ENCODE data around the gene CAMTA2. TPM values are rescaled to one million over a fixed set of nuclear protein-coding genes. Genes with fewer than 3 reads are reported as not detected.

The CAMTA2 gene
- total RNA-seq, 6 experiments from 2014 or later: 48.9 to 60.8 (median 54.1) TPM

- Mint-ChIP-seq H3K27me3 (ENCODE audit: insufficient read depth) (peaks cover 12% of the 10 kb centered on the region), H3K9me3 (no peaks in the 10 kb centered on the region), H3K27ac (peak overlapping the region; percentile 90), H3K4me3 (peak overlapping the region; percentile 80), H3K4me1 (ENCODE audit: low read depth) (peaks cover 56% of the 10 kb centered on the region), H3K36me3 (ENCODE audit: low read depth) (peaks cover 25% of the 10 kb centered on the region)
- TF ChIP-seq CTCF (IDR thresholded peaks at IDR 0.05): no peak
- DNase-seq: no peak
Measured at GRCh38 chr17:4950075-4950745, 37.3 kb downstream of the CAMTA2 start.

- Mint-ChIP-seq H3K27ac (peak overlapping the region; percentile 84), H3K4me1 (ENCODE audit: low read depth) (peaks cover 63% of the 10 kb centered on the region), H3K27me3 (ENCODE audit: insufficient read depth) (peaks cover 11% of the 10 kb centered on the region), H3K9me3 (no peaks in the 10 kb centered on the region), H3K36me3 (ENCODE audit: low read depth) (peaks cover 32% of the 10 kb centered on the region), H3K4me3 (peak overlapping the region; percentile 81)
- DNase-seq: peak; percentile 54
- no peak for TF ChIP-seq CTCF (IDR thresholded peaks at IDR 0.05)
Measured at GRCh38 chr17:4949321-4950074, 38.0 kb downstream of the CAMTA2 start.

- Mint-ChIP-seq H3K9me3 (no peaks in the 10 kb centered on the region), H3K4me1 (ENCODE audit: low read depth) (peaks cover 64% of the 10 kb centered on the region), H3K27ac (peak overlapping the region; percentile 84), H3K4me3 (peak overlapping the region; percentile 91), H3K36me3 (ENCODE audit: low read depth) (peaks cover 38% of the 10 kb centered on the region), H3K27me3 (ENCODE audit: insufficient read depth) (peaks cover 11% of the 10 kb centered on the region)
- peak; percentile 80 for DNase-seq
- no peak for TF ChIP-seq CTCF (IDR thresholded peaks at IDR 0.05)
Measured at GRCh38 chr17:4948931-4949320, 38.5 kb downstream of the CAMTA2 start.

GRCh38 chr17:4948166-4948930 is 39.1 kb downstream of the CAMTA2 start, which contains the start of gene PFN1:
Gene PFN1, minus strand, starts transcription at chr17:4948530. Its CDS starts 136 bp downstream, at chr17:4948394.
- Mint-ChIP-seq H3K9me3 (no peaks in the 10 kb centered on the region), H3K27ac (peak within 1 kb of the TSS; percentile 93), H3K4me1 (ENCODE audit: low read depth) (peaks cover 63% of the 10 kb centered on the region), H3K27me3 (ENCODE audit: insufficient read depth) (peaks cover 11% of the 10 kb centered on the region), H3K4me3 (peak within 1 kb of the TSS; percentile 91), H3K36me3 (ENCODE audit: low read depth) (peaks cover 41% of the 10 kb centered on the region)
- DNase-seq: peak; percentile 85
- no peak for TF ChIP-seq CTCF (IDR thresholded peaks at IDR 0.05)

GRCh38 chr17:4947411-4948165 is 39.9 kb downstream of the CAMTA2 start:
- Mint-ChIP-seq H3K4me1 (ENCODE audit: low read depth) (peaks cover 63% of the 10 kb centered on the region), H3K4me3 (peak overlapping the region; percentile 91), H3K27ac (peak overlapping the region; percentile 93), H3K36me3 (ENCODE audit: low read depth) (peaks cover 48% of the 10 kb centered on the region), H3K27me3 (ENCODE audit: insufficient read depth) (peaks cover 11% of the 10 kb centered on the region), H3K9me3 (no peaks in the 10 kb centered on the region)
- no peak for TF ChIP-seq CTCF (IDR thresholded peaks at IDR 0.05)
- DNase-seq: peak; percentile 49
